Suppressor macrophage treated with lipopolysaccharide for 1 hour (primary cell): ENCODE results near the gene BHLHE23.

Source experiments
- DNase-seq, 3 donors: peaks; one replicate each; pipeline ENCODE4 v3.0.0-alpha.2; 2020 to 2022

Gene BHLHE23

DNA sequence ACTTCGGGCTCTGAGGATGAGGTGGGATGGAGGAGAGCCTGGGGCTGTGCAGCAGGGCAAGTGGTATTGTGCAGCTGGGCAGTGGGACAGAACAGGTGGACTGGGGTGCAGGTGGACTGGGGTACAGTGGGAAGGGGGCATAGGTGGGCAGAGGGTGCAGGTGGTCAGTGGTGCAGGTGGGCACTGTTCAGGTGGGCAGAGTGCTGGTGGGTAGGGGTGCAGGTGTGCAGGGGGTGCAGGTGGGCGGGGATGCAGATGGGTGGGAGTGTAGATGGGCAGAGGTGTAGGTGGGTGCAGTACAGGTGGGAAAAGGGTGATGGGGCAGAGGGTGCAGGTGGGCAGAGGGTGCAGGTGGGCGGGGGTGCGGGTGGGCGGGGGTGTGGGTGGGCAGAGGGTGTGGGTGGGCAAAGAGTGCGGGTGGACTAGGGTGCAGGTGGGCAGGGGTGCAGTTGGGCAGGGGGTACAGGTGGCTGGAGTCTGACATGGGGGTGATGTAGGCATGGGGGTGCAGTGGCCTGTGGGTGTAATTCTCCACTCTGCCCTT is 20.4 kb downstream of the BHLHE23 start:
- no peak for DNase-seq

DNA sequence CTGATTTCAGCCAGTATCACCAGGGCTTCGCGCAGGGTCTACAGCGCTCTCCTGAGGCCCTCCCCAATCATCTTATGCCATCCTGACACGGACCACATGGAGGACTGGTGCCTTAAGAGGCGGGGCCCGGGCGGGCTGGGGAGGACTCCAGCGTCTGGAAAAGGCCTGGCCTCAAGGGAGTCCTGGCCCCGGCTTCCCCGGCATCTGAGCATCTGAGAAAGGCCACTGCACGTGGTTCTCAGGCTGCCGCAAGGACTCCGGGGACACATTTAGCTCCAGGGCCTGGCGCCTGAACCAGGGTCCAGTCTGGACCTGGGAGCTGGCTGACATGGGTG is 21.4 kb downstream of the BHLHE23 start:
- no peak for DNase-seq

GRCh38 chr20:62984666-62985443 is 21.9 kb downstream of the BHLHE23 start:
- no peak for DNase-seq

DNA sequence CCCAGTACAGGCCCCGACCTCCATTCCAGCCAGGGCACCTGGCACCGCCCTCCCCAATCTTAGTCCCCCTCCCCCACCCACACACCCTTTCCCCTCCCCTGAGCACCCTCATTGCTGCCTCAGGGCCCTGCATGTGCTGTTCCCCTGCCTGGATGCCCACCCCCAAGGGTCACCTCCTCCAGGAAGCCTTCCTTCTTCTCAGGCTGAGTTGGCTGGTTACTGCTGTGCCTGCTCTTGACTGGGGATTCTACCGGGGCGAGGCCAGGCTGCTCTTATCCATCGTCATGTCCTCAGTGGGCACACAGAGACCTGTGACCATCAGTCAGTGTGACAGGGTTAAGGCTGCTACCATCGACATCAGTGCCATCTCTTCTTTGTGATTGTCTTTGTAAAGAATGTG is 23.6 kb downstream of the BHLHE23 start:
- no peak for DNase-seq

GRCh38 chr20:62982124-62983075 is 24.4 kb downstream of the BHLHE23 start:
- no peak for DNase-seq

DNA sequence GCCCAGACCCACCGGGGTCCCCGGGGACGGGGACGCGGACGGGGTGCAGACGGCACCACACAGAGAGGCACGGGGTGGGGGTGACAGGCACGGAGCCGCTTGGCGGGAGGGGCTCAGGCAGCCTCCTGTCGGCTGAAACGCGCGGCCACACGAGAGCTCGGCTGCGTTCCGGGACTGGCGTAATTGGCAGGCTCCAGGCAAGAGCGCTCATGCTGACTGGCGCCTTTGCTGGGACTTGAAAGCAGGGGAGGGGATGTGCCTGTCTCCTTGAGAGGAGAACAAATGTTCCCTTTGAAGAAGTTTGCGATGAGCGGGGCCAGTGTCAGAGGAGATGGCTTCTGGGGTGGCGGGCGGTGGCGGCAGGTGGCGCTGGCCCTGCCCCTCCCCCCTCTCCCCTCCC is 25.8 kb downstream of the BHLHE23 start:
- DNase-seq: peak in 2 of 3 donors; percentile 21 to 35

DNA sequence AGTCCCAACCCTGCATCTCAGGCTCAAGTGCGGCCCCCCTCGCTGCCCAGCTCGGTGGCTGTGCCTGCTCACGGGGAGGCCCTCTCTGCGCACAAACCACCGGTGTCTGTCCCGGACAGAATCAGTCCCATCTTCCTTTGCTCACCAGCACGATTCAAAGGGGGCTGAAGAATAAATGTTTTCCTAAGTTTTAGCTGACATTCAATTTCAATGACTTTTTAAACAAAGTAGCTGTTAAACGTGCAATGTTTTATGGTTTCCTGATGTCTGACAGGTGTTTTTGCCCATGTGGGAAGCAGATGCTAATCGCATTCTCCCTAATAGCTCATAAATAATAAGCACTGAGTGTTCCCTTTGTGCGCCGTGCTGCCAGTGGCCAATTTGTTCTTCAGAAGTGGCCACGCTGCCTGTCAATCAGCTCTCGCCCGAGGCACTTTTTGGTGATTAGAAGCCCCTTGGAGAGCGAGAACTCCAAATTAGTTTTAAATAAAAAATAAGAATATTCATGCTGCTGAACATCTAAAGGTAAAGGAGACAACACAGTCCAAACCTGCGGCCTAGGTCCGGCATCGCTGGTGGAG is 26.3 kb downstream of the BHLHE23 start:
- DNase-seq: no peak

DNA sequence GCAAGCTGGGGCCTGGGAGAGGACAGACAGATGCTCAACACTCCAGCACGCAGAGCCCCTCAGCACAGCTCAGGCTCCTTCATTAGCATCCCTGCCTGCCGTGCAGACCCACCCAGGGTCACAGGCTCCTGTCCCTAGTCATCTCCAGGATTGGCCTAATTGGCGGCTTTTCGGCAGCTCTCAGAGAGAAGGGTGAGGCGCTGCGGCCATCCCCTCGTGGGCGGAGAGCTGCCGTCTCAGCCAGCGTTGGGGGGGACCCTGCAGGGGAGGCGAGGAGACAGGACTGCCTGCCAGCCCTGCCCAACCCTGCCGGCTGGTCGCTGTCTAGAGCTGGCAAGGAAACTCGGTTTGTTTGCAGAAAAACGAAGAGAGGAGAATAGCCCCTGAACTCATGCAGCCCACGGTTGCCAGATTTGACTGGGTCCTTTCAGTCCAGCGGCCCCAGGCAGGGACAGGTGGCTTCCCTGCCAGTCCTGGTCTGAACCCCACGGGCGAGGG is 26.8 kb downstream of the BHLHE23 start:
- no peak for DNase-seq

DNA sequence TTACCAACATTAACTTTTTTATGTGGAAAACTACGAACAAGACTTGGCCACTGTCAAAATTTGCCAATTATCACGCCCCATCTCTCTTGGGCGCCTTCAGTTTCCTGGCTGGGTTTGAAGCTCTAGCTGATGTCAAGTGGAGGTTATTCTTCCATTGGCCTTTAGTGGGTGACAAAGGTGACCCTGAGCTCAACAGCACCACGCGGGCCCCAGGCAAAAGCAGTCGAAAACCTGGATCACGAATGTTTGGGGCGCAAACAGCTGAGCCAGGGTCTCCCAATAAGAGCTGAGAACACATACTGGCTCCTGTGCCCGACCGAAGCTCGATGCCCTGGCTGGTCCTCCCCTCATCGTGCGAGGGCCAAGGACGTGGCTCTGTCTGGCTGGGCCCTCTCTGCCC is 27.5 kb downstream of the BHLHE23 start:
- DNase-seq: no peak

GRCh38 chr20:62978561-62978943 is 28.2 kb downstream of the BHLHE23 start:
- peak; percentile 40 to 57 (median 51) for DNase-seq

- DNase-seq: peak; percentile 59 to 66 (median 64)
Measured at GRCh38 chr20:62977613-62978560, 28.9 kb downstream of the BHLHE23 start.

DNA sequence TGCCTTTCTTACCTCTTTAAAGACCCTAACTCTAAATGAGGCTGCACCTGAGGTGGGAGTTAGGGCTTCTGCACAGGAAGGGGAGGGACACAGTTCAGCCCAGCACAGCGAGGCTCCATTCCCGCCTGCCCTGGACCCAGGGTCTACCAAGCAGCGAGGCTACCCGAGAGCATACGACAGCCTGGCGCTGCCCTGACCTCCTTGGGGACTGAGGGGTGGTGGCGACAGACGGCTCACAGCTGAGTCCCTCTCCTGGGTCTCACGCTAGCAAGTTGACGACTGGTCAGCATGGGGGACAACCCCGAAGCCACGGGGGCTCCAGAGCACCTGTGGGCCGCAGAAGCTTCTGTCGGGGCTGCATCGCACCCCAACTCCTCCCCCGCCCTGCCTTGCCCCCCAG is 29.9 kb downstream of the BHLHE23 start:
- no peak for DNase-seq

GRCh38 chr20:62975812-62976508 is 30.8 kb downstream of the BHLHE23 start:
- DNase-seq: no peak

DNA sequence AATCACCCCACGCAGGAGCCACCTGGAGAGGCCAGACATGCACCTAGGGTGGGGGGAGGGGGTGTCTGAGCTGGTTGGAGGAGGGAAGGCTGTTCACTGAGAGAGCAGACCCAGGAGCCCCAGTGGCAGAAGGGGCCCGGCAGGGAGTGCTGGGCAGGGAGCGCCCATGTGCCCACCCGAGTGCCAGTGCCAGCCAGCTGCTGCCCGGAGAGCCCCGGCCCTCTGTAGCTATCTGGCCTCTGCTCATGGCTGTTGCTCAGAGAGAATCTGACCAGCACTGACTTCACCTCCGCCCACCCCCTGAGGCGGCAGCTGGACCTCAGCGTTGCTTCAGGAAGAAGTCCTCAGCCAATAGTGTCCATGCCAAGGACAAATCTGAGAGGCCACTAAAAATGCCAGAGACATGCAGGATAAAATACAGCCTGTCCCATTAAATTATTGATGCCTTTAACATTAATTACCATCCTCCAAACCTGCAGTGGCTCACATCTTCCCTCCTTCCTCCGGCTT is 31.5 kb downstream of the BHLHE23 start:
- peak in 2 of 3 donors; percentile 36 to 49 for DNase-seq

DNA sequence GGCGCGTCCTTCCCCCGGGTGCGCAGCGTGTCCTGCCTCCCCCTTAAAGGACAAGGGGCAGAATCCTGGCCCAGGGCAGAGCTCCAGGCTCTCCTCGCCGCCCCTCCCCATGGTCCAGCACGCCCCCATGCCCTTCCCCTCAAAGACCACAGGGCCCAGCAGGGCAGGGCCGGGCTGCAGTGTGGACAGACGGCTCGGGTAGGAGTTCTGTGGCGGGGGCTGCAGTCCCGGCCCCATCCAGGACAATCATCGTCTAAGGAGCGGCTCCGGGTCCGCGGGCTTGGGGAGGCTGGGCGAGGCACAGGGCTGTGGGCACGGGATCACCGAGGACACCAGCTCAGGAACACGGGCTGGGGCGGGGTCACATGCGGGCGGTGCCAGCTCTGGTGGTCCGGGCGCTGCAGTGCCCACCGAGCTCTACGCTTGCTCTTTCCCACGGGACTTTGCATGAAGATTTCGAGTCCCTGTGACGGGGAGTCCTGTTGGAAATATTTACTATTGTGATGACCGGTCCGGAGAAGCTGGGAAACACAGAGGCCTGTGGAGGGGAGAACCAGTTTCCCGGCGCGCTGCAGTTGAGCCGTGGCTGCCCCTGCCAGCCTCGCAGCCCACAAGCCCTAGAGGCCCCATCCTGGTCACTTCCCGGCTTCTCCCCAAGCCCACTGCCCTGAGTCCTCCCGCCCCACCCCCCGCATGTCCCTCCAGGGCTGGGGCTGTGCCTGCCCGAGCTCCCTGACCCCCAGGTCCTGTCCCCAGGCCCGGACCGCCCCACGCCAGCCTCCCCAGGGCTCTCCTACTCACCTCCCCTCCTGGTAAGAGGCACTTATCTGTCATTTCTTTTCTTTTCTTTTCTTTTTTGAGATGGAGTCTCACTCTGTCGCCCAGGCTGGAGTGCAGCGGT is 33.7 kb downstream of the BHLHE23 start:
- no peak for DNase-seq

GRCh38 chr20:62971950-62972844 is 34.6 kb downstream of the BHLHE23 start:
- peak; percentile 87 to 93 (median 93) for DNase-seq

DNA sequence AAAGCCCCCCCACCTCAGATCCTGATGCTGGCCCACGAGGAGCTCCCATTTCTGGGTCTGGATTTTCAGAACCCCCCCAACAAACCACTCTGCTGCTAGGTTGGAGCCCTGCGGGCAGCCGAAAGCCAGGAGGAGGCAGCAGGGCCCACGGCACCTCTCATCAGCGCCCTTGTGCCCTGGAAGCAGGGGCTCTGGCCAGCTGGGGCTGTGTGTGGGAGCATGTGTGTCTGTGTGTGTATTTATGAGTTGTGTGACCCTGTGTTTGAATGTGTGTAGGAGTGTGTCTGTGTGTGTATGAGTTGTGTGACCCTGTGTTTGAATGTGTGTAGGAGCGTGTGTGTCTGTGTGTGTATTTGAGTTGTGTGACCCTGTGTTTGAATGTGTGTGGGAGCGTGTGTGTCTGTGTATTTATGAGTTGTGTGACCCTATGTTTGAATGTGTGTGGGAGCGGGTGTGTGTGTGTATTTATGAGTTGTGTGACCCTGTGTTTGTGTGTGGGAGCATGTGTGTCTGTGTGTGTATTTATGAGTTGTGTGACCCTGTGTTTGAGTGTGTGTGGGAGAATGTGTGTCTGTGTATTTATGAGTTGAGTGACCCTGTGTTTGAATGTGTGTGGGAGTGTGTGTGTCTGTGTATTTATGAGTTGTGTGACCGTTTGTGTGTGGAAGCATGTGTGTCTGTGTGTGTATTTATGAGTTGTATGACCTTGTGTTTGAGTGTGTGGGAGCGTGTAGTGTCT is 35.4 kb downstream of the BHLHE23 start:
- DNase-seq: no peak
